GM12878 (cell line): ENCODE measurements around the gene FBXL14.
A peak's percentile ranks its signal among the peaks of the same experiment; 100 is the strongest.

Experiments
- CTCF ChIP-seq, 3 experiments: IDR thresholded peaks in 2 of 3; conservative IDR thresholded peaks in 1 of 3; 2 replicates each; pipeline ENCODE4 v1.5.1; 2011; ENCODE audit warnings: low read depth in 3 of 3, low read length in 3 of 3, mild to moderate bottlenecking in 3 of 3, control low read depth in 2 of 3, moderate library complexity in 2 of 3, inconsistent platforms in 1 of 3, mixed read lengths in 1 of 3; ENCODE audit not compliant: control insufficient read depth in 2 of 3, insufficient read depth in 1 of 3; ENCODE audit errors: extremely low read depth in 1 of 3
- FOXK2 ChIP-seq: fragments of 450-650 bp; IDR thresholded peaks from 2 replicates; pipeline ENCODE4 v1.6.1; 2017; ENCODE audit warnings: mild to moderate bottlenecking, moderate library complexity
- PBX3 ChIP-seq: IDR thresholded peaks from 2 replicates; pipeline ENCODE4 v1.6.1; 2011; ENCODE audit warnings: mild to moderate bottlenecking, low read depth, low read length, moderate library complexity; ENCODE audit not compliant: insufficient replicate concordance

GRCh38 chr12:1533205-1533601, 61.2 kb downstream of the FBXL14 start:
- no peak for TF ChIP-seq FOXK2
- TF ChIP-seq PBX3: no peak
- TF ChIP-seq CTCF (IDR thresholded peaks at IDR 0.05 in 2 of 3, conservative IDR thresholded peaks at IDR 0.05 in 1 of 3; ENCODE audit: control insufficient read depth in 2 of 3, extremely low read depth in 1 of 3, insufficient read depth in 1 of 3, low read depth in 3 of 3, low read length in 3 of 3): peak in 2 of 3 experiments; percentile 15 to 26; a peak in 1 of 6 replicates
